ENCODE data around the gene KRTAP16-1.

The KRTAP16-1 gene

GRCh38 chr17:41329279-41329948, 20.3 kb upstream of the KRTAP16-1 start:
- peak; percentile 37 for DNase-seq

DNA sequence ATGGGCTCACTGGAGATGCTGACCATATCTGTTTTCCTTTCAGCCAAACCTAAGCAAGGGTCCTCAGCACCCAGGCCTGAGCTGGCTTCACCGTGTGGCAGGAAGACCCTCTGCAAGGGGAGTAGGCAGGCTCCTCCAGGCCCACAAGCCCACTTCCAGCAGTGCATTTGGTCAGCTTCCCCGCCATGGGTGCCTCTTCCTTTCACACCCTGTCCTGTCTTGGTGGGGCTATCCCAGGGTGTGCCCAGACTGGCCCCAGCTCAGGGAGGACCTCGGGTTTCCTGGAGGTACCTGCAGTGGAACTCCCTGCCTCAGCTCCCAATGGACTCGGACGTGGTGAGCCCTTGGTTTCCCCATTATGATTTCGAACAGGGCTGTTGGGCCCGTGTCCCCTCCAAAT, 19.1 kb upstream of the KRTAP16-1 start:
- no peak for DNase-seq

DNA sequence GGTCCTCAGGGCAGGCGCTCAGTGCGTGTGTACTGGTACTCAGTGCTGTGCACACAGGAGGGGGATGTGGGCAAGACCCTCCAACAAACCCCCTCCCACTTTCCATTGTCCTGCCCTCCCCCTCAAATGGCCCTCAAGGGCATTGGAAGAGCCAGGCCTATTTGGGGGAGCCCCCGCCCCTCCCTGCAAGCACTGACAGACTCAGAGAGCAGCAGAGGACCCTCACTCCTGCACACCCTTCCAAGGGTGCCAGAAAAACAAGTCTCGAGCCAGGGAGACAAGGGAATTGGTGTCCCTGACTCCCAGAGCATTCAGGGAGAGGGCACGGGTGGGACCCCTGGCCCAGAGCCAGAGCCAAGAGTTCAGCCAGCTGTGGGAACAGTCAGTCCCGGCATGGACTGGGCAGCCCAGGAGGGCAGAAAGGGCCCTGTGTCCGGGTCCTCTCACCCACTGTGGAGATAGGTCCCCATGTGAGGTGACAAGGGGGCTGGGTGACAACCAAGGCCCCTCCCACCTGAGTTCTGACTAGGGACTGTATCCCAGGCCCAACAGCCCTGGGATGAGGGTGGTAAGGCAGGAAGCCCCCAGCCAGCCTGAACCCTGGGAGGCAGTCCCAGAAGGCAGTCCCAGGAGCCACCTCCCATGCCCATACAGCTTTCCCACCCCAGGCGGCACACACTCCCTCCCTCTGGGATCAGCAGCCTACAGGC, 18.5 kb upstream of the KRTAP16-1 start:
- no peak for DNase-seq

DNA sequence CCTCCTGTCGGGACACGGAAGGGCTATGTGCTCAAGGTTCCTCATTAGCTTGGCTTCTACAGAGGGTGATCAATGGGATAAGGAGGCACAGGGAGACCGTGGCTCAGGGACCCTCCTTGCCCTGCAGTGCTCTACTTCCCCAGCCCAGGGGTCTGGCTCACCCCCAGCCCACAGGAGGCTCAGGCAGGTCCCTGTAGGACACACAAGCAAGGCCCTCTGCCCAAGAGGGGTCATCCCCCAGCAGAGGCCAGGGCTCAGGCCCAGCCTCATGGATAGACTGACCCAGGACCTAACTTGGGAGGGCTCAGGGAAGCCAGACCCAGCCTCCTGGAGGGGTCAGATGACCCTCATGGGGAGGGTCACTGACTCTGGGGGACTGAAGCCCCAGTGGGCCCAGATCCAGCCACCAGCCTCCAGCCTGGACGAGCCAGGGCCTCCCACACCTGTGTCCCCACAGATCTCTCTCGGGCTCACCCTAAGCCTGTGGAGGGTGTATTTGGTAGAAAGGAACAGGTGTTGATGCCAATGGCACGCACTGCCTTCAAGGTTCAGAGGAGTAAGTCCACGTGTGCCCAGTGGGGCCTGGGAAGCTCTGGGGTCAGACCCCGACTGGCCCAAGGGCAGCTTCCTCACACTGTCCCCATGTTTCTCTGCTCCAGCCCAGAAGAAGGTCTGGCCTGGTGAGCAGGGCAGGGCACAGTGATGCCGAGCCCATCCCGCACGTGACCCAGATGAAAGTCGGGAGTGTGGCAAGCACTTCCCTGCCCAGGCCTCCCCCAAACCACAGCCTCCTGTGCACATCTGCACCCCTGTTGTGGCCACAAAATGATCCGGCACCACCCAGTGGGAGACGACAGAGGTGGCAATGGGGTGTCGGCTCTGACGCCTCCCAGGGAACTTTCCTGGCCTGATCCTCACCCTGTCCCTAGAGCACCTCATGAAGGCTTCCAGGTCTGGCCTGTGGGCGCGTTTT, 17.4 kb upstream of the KRTAP16-1 start:
- DNase-seq, result no peak

DNA sequence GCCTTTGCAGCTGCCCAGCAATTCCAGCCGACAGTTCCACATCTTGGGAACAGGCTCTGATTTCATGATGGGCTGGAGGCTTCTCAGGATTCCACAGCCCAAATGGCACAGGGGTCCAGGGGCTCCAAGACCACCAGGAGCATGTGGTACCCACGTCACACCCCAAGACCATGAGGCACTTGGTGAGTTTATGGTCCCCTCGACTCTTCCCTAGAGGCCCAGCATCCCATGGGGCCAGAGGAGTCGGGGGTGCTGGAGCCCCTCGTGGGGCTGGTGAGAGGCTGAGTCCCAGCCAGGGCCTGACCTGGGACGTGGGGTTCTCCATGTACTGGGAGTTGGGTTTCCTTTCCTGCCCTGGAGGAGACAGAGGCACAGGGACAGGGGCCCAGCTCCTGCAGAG, 16.5 kb upstream of the KRTAP16-1 start:
- DNase-seq, result no peak

GRCh38 chr17:41325126-41325525, 16.0 kb upstream of the KRTAP16-1 start:
- no peak for DNase-seq

DNA sequence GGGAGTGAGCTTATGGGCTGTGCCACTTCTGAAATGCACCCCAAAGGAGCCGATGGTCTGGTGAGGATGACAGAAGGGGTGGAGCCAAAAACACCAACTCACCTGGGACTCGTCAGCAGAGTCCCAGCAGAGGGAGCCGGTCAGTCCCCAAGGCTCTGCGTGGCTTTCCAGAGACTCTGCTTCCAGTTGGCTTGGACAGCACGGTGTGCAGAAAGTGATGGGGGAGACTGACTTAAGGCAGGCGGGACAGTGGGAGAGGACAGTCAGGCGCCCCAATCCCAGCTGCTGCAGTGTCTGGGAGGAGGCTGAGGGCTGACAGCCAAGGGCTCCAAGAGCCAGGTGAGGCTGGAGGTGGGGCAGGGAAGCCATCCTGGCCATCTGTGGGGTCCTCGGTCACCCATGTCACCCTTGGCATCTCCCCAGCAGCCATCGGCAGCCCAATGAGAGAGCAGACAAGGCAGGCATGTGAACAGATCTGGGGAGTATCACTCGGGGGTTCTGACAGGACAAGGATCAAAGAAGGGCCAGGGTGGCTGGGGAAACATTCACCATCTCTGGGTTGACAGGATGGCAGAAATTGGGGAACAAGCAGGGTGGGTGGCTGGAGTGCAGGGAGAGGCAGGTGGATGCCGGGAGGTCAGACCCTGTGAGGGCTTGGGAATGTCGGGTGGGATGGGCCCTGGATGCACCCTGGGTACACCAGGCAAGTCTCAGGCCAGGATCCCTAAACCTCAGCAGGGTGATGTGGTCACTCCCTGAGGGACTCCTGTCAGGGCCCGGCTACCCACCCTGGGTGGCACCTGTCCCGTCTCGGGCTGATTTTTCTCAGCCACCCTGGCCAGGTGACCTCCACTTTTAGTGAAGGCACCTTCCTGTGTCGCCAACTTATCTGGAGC, 15.3 kb upstream of the KRTAP16-1 start:
- DNase-seq, result peak; percentile 46

- DNase-seq, result no peak
Observed at GRCh38 chr17:41322903-41323895, 14.1 kb upstream of the KRTAP16-1 start.

DNA sequence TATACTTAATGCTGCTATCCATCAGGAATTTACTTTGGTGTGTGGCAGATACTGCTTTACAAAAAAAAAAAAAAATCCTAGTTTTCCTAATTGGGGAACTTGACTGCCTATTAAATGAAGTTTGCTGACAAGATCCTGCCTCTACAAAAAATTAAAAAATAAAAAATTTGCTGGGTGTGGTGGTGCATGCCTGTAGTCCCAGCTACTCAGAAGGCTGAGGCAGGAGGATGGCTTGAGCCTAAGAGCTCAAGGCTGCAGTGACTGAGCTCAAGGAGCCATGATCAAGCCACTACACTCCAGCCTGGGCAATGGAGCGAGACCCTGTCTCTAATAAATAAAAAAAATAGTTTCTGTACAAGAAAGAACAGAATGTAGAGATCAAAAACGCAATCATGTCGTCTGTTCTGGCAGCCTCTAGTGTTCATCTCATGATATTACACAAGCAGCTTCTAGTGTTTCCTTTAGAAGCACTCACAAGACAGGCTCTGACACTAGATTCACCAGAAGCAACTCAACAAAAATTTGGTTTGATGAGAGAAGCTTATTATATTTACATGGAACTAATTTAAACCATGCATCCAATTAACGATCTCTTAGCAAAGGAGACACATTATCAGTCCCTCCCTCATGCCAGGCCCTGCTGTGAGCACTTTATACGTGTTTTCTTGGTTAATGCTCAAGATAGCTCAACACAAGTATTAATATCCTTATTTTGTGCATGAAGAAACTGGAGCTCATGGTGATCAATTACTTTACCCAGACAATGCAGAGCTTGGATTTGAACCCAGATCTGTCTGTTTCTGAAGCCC, 13.2 kb upstream of the KRTAP16-1 start:
- DNase-seq, result peak; percentile 29

DNA sequence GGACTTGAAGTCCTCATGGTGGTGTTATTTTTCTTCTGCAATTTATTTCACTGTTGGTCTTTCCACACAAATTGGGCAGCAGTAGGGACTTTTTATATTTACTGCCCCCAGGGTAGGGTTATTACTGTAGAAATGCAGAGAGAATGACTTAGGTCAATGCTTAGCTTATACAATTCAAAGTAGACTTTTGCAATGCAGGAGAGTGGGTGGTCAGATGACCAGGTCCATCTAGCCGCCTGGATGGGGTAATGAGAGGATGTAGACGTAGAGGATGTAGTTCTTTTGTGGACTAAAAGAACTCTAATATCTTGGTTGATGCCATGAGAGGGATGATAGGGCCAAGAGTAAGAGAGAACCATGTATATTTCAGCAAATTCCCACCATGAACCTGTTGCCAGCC, 9.1 kb upstream of the KRTAP16-1 start:
- DNase-seq, result no peak

DNA sequence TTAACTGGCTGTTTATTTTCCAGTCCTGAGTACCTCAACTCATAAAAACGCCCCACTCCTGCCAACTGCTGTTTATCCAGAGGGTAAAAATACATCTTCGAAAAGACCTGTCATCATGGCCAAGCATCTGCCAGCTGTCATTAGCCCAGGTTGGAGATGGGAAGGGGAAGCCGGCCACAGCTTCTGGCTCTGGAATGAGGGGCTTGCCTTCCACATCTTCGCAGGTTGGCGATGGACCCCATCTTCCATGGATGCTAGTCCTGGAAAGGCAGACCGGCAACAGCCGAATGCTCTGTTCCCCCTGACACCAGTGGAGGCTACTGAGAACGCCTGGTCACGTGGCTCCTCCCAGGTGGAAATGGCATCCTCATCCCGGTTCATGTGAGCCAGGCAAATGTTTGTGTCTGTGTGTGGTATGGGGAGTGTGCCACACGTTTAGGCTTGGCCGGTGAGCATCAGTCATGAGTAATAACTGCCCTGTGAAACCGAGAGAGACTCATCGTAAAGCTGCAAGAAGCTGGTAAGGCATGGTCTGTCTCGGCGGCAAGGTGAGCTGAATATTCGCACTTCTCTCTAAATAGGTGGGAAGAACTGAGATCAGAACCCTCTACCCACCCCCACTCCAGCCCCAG, 6.8 kb upstream of the KRTAP16-1 start:
- peak; percentile 11 for DNase-seq

GRCh38 chr17:41315204-41315794, 6.2 kb upstream of the KRTAP16-1 start, which contains the start of gene KRTAP17-1:
Gene KRTAP17-1 (minus strand): TSS chr17:41315710. CDS start chr17:41315650, 60 bp downstream.
- no peak for DNase-seq

- no peak for DNase-seq
Observed at GRCh38 chr17:41311111-41311510, 2.0 kb upstream of the KRTAP16-1 start.

DNA sequence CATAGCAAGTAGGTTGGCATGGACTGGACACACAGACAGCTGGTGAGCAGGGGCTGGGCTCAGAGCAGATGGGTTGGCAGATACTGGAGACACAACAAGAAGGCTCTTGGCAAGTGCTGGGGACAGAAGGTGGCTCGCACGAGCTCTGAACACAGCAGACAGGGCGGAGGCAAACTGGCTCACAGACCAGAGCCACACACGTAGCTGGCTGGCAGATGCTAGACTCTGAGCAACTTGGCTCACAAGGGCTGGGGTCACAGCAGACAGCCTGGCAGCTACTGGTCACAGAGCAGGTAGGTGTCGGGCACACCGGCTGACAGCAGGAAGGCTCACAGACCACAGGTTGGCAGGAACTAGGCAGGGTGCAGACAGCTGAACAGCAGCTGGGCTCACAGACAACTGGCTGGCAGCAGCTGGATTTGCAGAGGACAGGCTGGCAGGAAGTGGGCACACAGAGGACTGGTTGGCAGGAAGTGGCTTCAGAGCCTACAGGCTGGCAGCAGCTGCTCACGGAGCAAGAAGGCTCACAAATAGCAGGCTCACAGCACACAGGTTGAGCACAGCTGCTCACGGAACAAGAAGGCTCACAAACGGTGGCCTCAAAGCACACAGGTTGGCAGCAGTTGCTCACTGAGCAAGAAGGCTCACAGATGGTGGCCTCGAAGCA, 725 bp downstream of the KRTAP16-1 start:
- DNase-seq, result peak; percentile 82

DNA sequence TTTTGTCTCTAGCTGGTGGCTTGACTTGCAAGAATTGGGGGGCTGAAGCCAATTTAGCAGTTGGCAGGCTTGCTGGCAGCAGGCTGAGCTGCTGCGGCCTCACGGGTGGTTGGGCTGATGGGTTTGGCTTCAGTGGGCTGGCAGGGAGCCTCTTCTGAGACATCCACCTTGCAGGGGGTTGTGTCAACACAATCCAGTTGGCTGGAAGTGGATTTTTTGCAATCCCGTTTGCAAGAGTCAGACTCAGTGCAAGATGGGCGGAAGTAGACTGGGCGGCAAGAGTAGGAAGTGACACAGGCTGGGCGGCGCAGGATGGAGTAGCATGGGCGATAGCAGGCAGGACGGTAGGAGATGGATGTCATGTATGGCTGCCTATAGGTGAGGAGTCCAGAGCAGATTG, 1.5 kb downstream of the KRTAP16-1 start:
- DNase-seq, result peak; percentile 8

DNA sequence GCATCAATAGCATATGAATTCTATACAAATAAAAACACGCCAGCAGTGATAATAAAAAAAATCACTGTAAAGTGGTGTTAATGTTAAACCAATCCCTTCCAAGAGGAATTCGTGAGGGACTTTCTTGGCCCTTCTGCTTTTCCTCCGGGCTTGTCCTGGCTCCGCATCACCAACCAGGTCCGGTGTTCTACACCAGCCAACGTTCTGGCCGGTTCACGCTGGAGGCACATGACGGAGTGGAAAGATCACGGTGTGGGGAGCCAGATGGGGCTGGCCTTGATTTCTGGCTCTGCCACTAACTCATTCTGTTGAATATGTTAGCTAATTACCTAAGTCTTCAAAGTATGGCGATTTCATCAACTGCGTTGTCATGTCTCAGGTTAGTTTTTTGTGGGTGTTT, 5.0 kb downstream of the KRTAP16-1 start:
- DNase-seq, result no peak

DNA sequence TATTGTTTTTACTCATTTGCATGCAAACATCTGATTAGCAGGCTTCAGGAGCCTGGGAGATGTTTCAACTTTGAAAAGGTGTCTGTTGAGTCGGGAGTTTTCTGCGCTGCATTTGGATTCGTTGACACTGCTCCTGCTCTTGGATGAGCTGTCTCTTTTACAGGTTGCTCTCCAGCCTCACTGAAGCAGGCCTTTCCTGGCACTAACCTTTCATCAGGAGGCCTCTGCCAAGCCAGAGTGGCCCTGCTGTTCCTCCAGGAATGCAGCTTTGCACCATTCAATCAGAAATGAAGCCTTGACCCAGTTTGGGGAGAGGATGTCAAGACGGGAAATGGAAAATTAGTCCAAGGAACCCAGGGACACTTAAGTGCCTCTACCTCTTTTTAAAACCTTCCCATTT, 6.1 kb downstream of the KRTAP16-1 start:
- DNase-seq, result no peak

Data from COR-L47 (cell line).